Activated T-cell treated with anti-CD3 and anti-CD28 coated beads, Interleukin-2, amount 50 U/mL, for 1 hour (primary cell): ENCODE measurements around the gene FADS2.

Experiments
- DNase-seq: peaks from one replicate; pipeline ENCODE4 v3.0.0-alpha.2; 2020

Gene FADS2

DNA sequence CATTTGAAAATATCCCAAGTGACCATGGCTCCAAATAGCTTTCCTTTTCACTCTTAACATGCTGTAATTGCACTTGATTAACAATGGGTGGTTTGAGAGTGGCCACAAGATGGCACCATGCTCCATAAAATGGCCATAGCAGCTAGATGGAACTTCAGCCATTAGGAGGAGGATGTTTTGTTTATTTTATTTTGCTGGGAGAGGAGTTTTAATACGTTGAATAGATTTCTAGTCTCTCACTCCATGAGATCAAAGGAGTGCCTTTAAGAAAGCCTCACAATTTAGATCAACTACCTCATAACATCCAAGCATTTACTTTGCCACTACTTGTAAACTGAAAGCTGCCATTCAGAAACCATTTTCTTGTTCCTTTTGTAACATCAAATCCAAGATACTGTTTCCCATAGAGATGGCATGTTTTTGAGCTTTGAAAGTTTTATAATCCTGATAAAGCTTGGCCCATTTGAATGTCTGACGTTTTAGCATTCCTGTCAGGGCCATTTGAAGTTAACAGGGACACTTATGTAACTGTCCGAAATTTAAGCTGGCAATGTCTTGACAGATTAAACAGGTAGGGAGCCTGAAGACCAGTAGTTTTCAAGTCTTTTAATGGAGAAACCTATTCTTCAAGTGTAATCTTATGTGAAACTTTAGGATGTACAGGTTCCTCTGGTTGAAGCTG lies 30.7 kb upstream of the FADS2 start:
- peak; percentile 67 for DNase-seq

DNA sequence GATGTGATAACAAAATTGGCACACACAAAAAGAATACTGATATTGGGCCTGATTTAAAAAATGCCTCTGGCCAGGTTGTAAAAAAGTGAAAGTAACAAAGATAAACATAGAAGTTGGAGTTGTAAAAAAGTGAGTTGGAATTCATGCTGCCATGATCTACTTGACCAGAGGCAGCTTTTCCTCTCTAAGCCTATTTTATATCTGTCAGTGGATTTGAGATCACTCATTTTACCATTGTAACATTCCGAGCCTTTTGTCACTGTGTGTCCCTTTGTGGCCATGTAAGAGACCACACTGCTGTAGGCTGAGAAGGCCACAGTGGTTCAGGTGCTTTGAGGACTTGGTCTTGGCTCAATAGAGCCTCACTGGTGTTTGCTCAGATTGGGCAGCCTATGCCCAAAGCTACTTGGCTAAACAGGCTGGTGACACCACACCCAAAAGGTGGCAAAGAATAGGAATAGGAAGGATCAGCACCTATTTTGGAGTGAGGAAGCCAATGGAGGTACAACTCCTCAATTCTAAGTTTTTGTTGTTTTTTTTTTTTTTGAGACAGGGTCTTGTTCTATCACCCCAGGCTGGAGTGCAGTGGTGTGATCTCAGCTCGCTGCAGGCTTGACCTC lies 28.3 kb upstream of the FADS2 start:
- DNase-seq = no peak

DNA sequence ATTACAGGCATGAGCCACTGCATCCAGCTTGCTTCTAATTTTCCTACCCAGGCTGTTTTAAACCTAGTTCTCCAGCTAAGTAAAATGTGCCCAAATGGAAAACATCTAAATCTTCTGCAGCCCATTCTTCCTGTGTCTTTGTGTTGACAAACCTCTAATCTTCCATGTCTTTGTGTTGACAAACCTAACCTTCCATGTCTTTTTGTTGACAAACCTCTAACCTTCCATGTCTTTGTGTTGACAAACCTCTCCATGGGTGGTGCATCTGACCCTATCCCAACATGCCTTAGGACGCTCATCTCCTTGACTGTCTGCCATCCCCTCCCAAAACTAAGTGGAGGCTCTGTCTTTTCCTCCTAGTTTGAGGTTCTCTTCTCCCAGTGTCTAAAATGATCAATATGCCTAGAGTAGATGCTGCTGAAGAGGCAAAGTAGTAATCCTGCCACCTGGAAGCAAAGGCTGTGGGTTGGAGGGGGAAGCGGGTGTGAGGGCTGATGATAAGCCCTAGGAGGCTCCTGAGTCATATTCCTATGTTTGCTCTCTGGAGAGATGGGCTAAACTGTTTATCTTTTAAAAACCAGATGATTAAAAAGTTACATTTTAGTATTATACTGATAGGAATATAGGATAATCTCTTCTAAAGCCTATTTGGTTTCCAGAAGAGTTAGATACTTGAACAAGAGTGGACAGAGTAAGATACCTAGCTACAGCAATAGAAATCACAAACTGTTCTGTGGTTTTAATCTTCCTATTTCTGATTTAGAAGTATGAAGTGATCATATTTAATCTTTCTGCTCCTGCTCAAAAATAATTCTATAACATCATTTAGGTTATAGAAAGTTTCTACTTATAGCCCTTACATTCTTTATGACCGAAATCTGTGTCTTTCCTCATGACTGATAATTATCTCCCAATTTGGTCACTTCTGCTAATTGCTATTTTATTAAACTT lies 27.5 kb upstream of the FADS2 start:
- DNase-seq = no peak

DNA sequence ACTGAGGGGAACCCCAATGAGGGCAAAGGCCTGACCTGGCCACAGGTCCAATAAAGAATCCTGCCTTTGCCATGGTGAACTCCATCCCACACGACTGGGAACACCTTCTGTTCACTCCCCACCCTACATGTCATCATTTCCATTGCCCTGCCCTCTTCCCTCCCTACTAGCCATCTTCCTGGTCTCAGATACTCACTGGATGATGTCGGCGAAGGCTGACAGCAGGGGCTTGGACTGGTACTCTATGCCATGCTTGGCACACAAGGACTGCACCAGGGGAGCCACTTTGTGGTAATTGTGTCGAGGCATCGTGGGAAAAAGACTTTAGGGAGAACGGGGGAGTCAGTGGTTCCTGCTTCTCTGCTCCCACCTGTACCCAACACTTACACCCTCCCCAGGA lies 25.5 kb upstream of the FADS2 start:
- DNase-seq = no peak

DNA sequence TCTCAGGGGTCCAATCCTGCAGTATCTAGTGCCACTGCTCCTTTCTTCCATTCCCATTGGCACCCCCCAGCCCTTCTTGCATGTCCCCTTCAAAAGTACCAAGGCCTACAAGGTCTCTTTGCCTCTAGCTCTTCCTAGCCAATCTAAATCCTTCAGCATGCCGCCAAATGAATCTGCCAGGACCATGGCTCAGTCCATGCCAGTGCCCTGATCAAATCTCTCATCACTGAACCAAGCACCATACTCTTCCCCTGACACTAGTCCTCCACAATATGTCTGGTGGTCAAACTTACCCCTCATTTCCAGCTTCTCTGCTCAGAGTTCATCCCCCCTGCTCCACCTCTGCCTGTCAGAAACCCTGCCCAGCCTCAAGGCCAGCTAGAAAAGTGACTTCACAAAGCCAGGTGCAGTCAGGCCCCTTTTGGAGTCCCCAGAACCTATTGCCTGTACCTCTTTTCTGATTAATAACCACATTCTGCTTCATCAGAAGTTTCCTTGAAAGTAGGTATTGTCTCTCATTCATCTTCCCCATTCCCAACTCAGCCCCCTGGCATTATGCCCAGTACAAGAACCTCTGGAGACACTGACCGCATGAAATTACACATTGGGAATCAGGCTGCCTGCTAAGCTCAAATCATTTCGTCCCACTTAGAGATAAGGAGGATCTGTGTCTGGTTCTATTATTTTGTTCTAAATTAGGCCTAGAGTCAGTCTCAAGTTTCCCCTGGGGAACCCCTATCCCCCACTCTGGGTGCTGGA lies 24.0 kb upstream of the FADS2 start:
- DNase-seq = no peak

DNA sequence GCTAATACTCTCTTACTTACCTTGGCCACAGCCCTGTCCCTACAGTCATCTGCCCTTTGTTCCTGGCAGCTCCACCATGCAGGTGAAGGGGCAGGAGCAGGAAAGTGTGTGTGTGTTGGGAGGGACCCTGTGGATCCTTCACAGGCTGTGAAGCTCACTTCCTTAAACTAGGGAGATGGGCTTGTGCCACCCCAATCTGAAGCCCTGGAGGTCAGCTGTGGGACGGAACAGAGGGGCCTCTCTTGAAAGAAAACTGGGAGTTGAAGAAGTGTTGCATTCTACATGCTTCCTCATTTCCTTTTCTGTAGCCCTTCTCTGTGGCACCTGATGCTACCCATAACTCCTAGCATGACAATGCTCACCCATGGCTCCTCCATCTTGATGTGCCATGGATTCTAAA lies 23.0 kb upstream of the FADS2 start:
- DNase-seq = no peak

DNA sequence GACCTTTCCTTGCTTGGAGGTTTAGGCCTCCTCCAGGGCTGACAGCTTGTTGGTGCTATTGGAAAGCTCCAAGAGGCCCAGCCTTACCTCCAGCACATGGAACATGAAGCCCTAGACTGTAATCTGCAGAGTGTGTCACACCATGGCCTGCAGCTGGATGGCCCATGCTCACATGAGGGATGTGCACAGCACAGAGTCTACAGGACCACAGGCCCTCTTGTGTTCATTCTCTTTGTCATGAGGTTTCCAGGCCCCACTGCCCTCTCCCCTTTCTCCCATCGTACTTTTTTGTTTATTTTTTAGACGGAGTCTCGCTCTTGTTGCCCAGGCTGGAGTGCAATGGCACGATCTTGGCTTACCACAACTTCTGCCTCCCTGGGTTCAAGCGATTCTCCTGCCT lies 21.3 kb upstream of the FADS2 start:
- no peak for DNase-seq

DNA sequence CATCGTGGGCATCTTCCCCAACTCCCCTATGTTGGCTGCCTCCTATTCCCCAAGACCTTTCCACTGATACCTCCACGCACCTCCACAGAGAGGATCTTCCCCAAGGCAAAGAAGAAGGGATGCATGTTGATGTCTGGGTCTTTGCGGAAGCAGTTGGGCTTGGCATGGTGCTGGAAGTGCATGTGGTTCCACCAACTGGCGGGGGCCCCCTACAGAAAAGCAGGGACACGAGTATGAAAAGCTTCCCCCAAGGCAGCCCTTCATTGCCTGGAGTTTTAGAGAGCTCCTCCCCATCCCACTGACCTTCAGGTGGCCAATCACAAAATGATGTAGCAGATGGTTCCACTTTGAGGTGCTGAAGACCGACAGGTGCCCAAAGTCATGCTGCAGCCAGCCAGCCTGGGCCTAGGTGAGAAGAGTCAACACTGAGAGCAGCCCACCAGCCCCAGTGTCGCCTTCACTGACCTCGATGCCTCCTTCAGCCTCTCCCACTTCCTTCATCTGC lies 17.4 kb upstream of the FADS2 start:
- DNase-seq = no peak

DNA sequence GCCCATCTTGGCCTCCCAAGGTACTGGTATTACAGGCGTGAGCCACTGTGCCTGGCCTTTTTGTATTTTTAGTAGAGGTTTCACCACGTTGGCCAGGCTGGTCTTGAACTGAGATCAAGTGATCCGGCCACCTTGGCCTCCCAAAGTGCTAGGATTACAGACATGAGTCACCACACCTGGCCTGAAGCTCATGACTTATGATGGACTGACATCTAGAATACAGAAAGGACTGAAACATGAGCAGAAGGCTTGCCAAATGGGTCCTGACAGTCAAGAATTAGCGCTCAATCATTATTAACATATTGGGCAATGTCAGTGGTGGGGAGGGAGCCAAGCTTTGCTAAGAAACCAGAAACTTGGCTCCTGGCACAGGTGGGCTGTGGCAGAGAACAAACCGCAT lies 16.3 kb upstream of the FADS2 start:
- no peak for DNase-seq

DNA sequence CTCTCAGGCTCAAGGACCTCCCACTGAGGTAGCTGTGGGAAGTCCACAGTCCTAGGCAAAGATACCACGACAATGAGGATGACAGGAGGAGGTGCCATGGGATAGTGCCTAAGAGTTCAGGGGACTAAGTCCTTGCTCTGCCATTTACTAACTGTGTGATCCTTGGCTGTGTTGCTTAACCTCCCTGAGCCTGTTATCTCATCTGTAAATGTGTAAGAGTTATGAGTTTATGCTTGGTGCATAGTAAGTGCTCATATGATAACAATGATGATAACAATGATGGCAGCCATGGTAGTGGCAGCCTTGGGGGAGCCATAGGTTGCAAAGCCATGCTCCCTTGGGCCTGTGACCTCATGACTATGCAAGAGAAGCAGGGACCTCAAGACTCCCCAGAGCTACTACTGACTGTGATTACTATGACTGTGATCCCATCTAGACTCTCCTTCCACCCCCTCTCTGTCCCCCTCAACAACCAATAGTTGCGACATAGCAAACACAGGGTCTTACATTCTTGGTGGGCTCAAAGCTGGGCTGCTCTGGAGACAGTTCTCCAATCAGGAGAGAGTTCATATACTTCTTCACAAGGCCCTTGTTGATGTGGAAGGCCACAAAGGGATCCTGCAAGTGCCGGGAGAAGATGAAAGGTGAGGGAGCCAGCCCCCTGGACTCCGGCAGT lies 15.2 kb upstream of the FADS2 start:
- DNase-seq = no peak

DNA sequence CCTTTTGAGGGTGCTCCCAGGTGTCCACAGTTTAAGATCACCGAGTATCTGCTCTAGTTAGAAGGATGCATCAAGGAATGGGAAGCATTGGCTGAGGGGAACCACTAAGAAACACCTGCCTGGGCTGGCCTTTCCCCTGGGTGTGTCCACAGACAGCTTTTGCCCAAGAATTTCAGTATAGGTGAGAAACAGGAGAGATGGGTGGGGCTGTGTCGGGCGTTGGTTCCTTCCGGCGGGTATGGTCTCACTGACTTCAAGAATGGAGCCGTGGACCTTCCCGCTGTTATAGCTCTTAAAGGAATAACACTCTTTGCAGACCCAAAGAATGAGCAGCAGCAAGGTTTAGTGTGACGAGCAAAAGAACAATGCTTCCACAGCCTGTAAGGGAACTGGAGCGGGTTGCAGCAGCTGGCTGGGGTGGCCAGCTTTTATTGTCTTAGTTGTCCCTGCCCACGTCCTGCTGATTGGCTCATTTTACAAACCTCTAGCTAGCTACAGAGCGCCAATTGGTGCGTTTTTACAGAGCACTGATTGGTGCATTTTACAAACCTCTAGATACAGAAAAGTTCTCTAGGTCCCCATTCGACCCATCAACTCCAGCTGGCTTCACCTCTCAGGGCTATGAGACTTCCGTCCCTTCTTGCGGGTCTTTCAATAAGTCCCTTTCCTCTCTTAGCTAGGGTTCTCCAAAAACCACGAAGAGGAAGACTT lies 13.7 kb upstream of the FADS2 start:
- no peak for DNase-seq

DNA sequence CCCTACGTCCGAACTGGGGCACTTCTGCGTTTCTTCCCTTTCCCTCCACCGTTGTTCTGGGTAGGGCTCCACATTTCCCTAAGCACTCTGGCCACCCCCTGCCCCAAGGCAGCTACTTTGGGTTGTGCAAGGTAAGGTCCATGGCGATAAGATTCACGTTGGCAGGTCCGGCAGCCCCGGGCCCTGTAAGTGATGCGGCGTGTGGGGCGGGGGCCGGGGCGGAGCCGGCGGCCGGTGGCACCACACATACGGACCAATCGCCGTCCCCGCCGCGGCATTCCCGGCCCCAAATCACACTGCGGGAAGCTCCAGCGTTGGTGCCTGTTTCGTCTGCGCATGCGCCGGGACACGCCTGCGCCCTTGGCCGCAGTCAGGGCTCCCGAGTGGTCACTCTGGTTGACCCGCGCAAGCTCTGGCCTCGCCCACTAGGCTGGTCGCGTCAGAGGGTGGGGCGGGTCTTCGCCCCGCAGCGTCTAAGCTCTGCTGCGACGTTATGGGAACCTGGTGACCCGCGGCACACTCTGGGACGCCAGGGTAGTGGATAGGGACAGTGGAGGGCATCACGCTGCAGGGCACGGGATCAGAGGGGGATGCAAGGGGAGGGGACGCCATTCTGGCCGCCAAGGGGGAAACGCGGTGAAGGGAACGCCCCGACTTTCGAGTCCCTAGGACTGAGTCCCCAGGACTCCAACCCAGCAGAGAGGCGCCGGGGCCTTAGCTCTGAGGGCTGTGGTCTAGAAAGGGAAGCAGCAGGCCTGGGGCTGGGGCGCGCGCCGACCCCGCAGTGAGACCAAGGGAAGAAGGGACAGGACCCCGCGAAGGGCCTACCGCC lies 12.9 kb upstream of the FADS2 start:
- DNase-seq = peak; percentile 41

DNA sequence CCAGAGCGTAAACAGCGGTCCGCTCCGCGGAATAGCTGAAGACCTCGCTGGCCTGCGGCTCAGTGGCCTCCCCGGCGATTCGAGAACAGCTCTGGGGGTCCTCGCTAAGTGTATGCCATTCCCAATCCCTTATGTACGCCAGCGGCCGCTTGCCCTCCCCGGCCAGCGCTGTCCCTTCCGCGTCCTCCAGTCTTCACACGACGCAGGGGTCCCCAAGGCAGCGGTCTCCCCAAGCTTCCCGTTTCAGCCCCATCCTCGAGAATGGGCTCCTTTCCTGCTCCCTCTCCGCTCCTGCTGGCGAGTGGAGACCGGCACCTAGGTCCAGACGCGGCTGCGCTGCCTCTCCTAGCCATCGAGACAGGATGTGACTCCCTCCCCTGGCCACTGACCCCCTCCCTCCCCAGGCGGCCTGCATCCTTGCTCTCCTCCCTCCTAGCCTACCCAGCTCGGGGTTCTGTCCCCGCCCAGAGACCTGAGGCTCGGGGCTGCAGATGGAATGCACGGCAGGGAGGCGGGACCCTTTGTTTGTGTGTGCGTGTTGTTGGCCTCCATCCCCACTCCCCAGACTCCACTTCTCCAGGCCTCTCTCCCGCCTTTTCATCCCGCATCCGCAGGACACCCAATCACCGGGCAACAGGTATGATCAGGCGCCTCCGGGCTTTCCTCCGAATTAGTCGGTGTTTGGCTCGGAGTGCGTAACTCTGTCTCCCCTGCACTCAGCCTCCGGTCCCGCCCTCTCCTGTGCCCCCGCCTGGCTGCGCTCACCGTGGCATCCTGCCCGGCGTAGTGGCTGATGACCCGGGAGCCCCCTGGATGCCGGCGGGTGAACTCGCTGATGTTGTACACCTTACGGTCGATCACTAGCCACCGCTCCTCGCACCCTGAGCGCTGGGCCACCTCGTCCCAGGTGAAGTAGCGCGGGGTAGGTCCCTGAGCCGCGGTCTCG lies 12.0 kb upstream of the FADS2 start:
- peak; percentile 69 for DNase-seq

DNA sequence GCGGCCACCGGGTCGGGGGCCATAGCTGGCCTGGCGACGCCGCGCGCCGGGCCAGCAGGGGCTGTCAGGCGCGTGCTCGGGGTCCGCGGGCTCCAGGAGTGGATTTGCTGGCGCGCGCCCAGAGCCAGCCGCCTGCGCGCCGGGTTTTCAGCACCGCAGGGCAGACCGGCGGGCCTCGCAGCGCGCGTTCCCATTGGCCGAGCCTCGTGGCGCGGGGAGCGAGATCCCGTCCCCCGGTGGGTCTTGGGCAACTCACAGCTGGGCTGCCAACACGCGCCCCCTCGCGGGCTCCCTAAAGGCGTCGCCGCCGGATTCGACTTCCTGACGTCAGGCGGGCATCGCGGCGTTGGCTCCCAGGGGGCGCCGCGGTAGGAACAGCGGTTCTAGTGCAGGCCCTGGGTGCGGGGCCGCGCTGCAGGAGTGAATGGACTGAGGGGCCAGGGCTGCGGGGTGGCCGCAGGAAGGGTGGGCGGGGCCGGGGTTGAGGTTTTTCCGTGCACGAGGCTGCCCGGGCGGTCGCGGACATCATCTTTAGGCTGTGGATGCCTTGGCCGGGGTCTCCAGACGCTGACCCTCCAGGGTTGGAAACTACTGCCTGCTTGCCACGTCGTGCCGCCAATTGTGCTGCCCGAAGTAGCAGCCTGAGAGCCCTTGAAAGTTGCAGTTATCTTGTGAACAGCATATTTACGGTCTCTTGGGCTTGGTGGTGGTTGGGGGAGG lies 11.2 kb upstream of the FADS2 start, which contains the start of gene FADS1:
Gene FADS1 (minus strand): TSS at position 268 of the 720 bp plus-strand sequence. CDS start 74 bp downstream, at position 194.
- peak; percentile 75 for DNase-seq

DNA sequence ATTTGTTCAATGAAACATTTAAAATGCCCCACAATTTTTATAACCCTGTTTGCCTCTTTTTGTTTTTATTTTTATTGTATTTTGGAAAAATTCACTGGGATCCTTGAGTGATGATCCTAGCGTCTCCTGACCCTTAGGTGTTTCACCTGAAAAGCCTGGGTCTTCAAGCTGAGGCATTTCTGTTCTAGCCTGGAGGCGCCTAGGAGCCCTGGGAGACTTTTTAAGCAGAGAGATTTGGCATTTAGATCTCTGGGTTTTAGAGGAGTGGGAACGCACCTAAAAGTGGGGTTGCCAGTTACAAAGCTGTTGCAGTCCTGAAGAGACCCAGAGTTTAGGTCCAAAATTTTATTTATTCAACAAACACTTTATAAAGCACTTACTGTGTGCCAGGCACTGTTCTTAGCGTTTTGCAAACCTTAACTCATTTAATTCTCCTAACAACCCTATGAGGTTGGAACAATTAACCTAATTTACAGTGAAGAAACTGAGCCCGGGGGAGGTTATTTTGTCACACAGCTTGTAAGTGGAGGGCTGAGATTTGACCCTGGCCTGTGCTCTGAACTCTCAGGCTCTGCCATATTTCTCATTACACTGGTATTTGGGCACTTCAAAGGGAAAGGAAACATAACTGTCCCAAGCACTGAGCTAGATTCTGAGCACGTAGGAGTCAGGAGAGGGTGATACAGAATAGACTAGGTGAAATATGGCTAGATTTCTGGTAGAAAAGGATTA lies 10.5 kb upstream of the FADS2 start:
- no peak for DNase-seq

DNA sequence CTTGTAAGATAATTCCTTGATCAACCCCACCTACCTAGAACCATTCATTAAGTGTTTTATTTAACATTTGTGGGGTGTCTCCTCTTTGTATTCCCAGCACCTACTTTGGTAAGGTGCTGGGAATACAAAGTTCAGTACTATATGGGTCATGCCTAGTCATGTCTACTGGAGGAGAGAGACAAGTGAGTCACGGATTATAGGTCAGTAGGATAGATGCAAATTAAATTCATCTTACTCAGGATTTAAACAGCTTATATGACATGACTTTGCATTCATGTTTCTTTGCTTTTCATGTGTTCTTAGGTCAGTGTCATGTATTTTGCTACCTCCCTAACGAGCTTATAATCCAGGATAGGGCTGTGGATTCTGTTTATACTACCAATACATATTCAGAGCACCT lies 7.9 kb upstream of the FADS2 start:
- no peak for DNase-seq

DNA sequence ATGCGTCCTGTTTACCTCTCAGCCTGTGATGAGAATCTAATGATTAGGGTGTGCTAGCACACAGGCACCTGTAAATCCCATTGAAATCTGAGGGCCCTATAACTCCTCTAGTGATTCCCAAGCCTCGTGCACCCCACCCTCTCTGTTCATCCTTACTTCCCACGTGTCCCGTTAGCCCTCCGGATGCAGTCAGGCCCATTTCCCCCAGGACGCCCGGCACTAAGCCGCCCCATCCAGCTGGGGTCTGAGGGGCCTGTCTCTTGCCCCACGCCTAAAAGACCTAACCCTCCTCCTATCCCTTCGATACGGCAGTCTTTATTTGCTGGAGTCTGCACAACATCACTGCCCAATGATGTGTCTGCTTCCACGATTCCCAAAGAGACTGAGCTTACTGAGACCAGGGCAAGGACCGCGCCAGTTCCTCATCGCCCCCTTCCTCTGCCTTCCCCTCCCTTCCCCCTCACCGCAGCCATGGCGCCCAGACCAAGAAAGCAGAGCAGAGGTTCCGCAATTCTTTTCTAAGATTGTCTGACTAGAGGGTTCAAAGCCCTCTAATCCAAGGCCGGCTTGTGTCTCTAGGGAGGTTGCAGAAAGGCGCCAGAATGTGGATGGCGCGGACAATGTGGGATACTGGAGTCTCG lies 1.1 kb upstream of the FADS2 start:
- DNase-seq = no peak

DNA sequence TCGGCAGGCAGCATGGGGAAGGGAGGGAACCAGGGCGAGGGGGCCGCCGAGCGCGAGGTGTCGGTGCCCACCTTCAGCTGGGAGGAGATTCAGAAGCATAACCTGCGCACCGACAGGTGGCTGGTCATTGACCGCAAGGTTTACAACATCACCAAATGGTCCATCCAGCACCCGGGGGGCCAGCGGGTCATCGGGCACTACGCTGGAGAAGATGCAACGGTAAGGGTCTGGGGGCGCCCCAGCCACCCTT lies 204 bp downstream of the FADS2 start:
- no peak for DNase-seq
